Central memory CD4-positive, alpha-beta T cell (primary cell): ENCODE data around the gene PODXL.
"Not testable (repeated sequence)": the region's sequence is repeated elsewhere in the genome, so short reads cannot be mapped to it uniquely, and the experiment has no call there.

ENCODE experiments used
- DNase-seq: peaks from one replicate; pipeline ENCODE4 v3.0.0; 2022

The PODXL gene

DNA sequence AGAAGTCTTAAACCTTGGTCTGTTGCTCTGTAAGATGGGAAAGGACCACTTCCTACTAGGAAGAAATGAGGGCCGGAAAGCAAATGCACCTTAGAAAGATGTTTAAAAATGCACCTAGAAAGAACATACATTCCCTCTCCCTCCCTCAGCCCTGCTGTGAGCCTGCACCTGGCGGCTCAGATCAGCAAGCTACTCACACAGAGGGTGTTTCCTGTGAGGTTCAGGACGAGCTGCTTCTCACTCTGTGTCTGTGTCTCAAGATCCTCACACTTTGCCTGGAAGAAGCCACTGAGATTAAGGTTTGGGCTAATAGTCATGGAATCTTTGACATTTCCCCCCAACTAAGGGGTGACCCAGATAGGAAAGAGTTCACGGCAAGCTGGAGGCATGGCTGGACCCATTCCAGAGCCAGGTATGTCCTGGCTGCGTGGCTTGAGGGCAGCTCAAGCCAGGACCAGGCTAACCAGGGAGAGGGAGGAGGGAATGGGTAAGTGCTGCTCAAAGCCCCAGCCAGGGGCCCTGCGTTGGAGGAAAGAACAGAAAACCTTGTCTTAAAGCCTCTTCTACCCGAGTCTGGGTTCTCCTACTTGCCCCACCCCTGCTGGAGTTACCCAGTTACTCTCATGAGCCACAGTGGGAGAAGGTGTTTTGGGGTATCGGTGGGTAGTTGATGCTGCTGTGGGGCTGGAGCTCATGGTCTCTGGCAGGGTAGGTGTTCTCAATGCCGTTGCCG, 47.5 kb downstream of the PODXL start:
- DNase-seq, result no peak

- DNase-seq, result peak; percentile 59
Observed at GRCh38 chr7:131507592-131508331, 48.7 kb downstream of the PODXL start.

DNA sequence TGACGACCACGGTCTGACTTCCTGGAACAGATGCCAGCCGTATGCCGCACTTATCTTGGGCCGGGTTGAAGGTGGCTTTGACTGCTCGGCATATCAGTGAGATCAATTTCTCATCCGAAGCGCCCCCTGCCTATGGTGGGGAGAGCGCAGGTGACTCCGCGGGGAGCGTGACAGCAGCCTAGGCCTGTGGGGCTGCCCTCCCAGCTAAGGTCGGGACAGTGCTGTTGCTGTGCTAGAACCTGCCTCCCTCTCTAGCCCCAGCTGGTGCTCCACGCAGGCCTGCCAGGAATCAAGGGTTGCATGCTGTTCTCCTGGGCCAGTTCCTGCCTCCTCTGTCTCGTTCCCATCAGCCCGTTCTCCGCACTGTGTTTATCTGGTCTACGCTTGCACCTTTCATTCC, 49.8 kb downstream of the PODXL start:
- DNase-seq, result no peak

- DNase-seq, result no peak
Observed at GRCh38 chr7:131505636-131506557, 50.5 kb downstream of the PODXL start.

GRCh38 chr7:131505037-131505620, 51.3 kb downstream of the PODXL start:
- not testable (repeated sequence) for DNase-seq

DNA sequence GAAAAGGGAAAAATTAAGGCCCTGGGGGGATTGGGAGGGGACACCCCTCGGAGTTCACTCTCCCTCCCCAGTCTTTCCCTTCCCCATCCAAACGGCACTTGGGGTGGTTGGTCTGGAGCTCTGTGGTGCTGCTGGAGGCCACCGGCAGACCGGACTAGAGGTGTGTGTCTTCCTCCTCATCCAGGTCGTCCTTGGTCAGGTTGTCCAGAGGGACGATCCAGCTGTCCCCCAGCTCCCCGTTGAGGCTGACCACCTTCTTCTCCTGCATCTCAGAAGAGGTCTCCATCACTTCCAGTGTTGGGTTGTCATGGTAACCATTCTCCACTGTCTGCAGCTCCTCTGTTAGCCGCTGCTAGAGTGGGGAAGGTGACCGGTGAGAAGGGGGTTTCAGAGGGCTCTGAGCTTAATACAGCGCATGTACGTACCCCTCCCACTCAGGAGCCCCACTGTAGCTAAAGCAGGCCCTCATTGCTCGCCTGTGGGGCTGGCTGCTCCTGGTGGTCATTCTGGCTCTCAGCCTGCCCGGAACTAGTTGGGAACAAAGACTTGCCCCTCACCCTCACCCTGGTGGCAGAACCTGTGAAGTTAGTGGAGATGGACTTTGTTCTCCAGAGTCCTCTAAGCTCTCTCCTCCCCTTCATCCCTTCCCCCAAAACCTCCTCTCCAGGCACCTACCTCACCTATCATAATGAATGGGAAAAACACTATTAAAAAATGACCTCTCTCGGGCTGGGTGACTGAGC, 52.1 kb downstream of the PODXL start:
- DNase-seq, result no peak

GRCh38 chr7:131503639-131504038, 52.8 kb downstream of the PODXL start:
- no peak for DNase-seq

DNA sequence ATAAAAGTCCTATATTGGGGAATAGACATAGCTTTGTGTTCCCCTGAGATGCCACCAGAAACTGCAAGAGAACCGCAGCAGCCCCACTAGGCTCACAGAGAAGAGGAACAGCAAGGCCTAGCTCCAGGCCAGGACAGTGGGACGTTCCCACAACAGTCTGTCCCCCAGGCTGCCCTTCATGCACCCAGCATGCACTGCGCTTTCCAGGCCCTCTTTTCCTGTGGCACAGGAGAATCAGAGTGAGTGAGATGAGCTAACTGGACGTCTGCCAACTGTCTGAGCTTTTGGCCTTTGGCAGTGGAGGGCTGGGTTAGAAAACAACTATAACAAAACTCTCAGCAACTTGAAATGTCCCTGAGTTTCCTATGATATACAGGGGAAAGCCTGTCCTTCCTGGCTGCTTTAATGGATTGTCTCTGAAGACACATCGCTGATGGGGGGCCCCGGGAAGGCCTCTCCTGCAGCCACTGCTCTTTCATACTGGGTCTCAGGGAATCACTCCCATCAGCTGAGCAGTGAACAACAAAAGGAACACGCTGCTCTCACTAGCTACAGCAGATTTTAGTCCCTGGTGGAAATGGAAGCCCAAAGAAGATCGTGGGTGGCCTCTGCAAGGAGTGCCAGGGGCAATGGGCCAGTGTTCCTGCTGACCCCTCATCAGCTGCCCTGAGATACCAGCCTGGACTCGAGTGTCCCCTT, 53.5 kb downstream of the PODXL start:
- no peak for DNase-seq

- no peak for DNase-seq
Observed at GRCh38 chr7:131501930-131502685, 54.3 kb downstream of the PODXL start.

- peak; percentile 43 for DNase-seq
Observed at GRCh38 chr7:131501422-131501821, 55.0 kb downstream of the PODXL start.

DNA sequence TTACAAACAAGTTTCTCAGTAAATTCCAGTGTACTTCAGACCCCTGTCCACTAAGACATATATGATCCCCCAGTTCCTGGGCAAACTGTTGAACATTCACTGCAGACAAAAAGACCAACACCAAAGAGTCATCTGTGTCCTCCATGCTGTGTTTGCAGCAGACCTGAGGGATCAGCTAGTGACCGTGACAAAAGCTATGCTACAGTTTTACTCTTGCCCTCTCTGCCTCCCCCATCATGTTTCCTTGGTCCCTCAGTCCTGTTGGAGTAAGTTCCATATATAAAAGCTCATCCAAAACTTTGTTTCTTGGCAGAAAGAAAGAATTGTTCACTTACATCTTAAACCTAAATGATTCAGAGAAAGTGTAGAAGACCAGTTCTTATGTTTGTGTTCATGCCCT, 56.1 kb downstream of the PODXL start:
- no peak for DNase-seq

DNA sequence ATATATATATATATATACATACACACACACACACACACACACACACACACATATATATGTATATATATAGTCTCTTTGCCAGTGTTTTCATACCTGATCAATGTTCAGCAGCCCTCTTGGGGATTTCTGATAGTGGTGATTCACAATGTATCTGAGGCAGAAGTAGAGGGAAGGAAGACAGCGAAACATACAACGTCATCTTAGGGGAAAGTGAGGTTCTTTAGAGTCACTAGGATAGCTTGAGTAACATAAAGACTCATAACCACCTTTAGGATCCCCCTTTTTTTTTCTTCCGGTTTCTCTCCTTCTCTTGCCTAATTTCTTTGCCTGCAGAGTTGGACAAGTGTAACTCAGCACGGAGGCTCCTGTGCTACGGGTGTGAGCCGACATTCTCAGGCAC, 56.6 kb downstream of the PODXL start:
- no peak for DNase-seq

DNA sequence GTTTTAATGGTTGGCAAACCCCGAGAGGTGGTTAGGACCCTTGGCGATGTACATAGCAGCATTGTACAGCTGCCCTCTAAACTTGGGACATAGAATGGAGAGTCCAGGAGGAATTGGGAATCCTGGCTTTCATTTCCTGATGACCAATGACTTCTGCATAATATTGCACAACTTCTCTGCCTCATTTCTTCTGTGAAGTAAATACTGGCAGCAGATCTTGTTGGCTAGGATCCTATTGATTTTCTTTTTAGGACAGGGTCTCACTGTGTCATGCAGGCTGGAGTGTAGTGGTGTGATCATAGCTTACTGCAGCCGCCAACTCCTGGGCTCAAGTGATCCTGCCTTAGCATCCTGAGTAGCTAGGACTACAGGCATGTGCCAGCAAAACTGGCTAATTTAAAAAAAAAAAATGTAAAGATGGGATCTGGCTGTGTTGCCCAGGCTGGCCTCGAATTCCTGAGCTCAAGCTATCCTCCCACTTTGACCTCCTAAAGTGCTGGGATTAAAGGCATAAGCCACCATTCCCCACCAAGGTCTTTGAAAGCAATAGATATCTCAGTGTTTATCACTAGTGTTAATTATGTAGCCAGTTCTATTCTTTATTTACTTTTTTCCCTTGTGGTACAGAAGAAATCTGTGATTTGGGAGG, 58.1 kb downstream of the PODXL start:
- DNase-seq, result no peak

- DNase-seq, result no peak
Observed at GRCh38 chr7:131497454-131497853, 59.0 kb downstream of the PODXL start.

DNA sequence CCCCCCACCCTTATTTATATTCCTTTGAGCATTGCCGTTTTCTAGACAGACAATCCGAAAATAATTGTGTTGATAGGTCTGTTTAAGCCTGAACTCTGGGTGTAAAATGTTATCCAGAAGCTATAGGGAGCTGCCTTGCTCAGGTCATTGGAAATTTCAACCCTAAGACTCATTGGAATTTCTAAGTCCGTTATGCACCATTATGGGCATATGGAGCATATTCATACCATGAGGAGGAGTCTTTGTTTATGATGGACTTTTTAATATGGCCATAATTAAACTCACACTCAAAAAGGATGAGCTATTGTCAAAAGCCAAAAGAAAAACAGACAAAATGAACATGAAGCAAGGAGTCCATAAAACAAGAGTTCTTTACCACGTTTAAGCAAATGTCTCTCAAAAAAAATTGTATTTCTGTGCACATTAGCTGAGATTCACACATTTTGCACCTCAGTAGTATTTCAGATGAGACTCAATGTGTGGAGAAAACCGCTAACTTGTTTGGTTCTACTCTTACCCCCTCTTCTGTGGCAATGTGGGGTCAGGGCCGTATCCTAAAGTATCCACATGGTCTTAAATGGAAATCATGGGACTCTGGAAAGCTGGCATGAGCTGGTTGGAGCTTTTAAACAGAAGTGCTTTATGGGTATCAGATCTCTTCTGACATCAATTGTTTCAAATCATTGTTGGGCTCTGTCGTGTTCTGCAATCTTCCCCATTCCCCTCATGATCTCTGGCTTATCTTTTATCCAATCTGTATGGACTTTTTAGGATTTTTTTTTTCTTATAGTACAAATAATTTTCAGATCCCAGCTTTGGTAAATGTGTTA, 60.5 kb downstream of the PODXL start:
- DNase-seq, result no peak

DNA sequence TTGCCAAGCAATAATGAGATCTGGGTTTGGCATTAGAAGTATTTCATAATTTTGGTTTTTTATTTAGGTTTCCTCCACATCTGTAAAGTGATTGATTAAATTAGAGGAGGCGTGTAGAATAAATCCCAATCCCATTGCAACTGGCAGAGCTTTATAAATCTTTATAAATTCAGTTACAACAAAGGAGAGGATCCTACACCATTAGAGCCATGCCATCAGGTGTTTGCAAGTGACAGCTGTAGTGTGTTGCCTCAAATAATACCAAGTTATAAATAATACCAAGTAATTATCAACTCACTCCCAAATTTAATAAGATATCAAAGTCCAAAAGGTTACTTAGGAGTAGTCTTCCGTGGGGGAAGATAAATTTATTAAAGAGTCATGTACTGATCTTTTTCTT, 62.2 kb downstream of the PODXL start:
- DNase-seq, result no peak

GRCh38 chr7:131493581-131493980, 62.8 kb downstream of the PODXL start:
- DNase-seq, result no peak

- no peak for DNase-seq
Observed at GRCh38 chr7:131493081-131493480, 63.3 kb downstream of the PODXL start.

GRCh38 chr7:131489881-131490280, 66.5 kb downstream of the PODXL start:
- no peak for DNase-seq
